ENCODE measurements around the gene FRMD4A. TPM values are rescaled to one million over a fixed set of nuclear protein-coding genes. Genes with fewer than 3 reads are reported as not detected.

FRMD4A gene
- total RNA-seq, 1 experiment from 2014 or later = 19.6 TPM

DNA sequence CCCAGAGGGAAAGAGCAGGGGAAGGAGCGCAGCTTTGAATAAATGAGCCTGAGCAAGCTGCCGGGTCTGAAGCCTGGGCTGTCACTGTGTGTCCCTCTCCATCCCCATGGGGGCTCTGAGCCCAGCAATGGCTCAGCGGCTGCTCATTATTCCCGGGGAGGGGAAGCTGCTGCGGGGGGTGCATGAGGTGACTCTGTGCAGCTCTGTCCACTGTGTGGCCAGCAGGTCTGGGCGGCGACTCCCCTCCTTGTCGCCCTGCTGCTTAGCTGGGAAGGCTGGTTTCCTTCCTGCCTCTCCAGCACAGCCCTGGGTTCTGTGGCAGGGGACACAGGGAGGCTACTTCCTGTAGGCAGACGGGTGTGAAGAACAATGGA lies 509.8 kb downstream of the FRMD4A start:
- Histone ChIP-seq H4K91ac (ENCODE audit: insufficient read length, low read depth, low read length) (no peak overlapping the region), H3K4me1 (ENCODE audit: insufficient read depth, low read length) (peaks cover 13% of the 10 kb centered on the region), H2BK15ac (ENCODE audit: low read depth, low read length) (no peak overlapping the region), H3K79me2 (ENCODE audit: insufficient read depth, low read length) (peaks cover 2% of the 10 kb centered on the region; the same call in 1 of the 2 replicates), H3K9me3 (ENCODE audit: control insufficient read depth, low read depth, low read length) (peaks cover 10% of the 10 kb centered on the region), H3K27ac (ENCODE audit: insufficient read length, low read depth, low read length) (no peak overlapping the region), H3K79me1 (ENCODE audit: insufficient read depth, low read depth, low read length, poor library complexity, severe bottlenecking) (no peaks in the 10 kb centered on the region), H3K23ac (ENCODE audit: insufficient read length, low read depth, low read length) (no peak overlapping the region), H2BK12ac (ENCODE audit: insufficient read length, low read depth, low read length) (no peak overlapping the region), H2BK120ac (ENCODE audit: low read depth, low read length, poor library complexity, severe bottlenecking) (no peak overlapping the region), H4K20me1 (ENCODE audit: control insufficient read depth, insufficient read depth, insufficient read length) (no peaks in the 10 kb centered on the region), H3K4me2 (ENCODE audit: insufficient read depth, insufficient read length, low read length) (no peak overlapping the region), H3K18ac (ENCODE audit: insufficient read length, low read depth, low read length) (no peak overlapping the region), H3K9ac (ENCODE audit: extremely low read depth, insufficient read length, low read length) (no peak overlapping the region), H3K23me2 (ENCODE audit: insufficient read length, low read depth, low read length, poor library complexity, severe bottlenecking) (no peaks in the 10 kb centered on the region), H2BK5ac (ENCODE audit: insufficient read length, low read length) (no peak overlapping the region), H2AFZ (ENCODE audit: low read length) (no peak overlapping the region), H3K14ac (ENCODE audit: insufficient read depth, low read length) (no peak overlapping the region), H3K27me3 (ENCODE audit: insufficient read depth, low read length) (no peaks in the 10 kb centered on the region), H3K4ac (ENCODE audit: low read depth, low read length) (no peak overlapping the region), H3K56ac (ENCODE audit: insufficient read length, low read depth, low read length) (no peak overlapping the region), H4K5ac (ENCODE audit: insufficient read length, low read depth, low read length) (no peak overlapping the region), H4K8ac (replicated peaks; ENCODE audit: insufficient read length, low read depth, low read length) (no peak overlapping the region), H2BK20ac (ENCODE audit: low read depth, low read length, poor library complexity, severe bottlenecking) (no peak overlapping the region), H2AK5ac (ENCODE audit: insufficient read length, low read length) (no peak overlapping the region), H3T11ph (ENCODE audit: low read length) (no peak overlapping the region)
- TF ChIP-seq, protein P1, sequence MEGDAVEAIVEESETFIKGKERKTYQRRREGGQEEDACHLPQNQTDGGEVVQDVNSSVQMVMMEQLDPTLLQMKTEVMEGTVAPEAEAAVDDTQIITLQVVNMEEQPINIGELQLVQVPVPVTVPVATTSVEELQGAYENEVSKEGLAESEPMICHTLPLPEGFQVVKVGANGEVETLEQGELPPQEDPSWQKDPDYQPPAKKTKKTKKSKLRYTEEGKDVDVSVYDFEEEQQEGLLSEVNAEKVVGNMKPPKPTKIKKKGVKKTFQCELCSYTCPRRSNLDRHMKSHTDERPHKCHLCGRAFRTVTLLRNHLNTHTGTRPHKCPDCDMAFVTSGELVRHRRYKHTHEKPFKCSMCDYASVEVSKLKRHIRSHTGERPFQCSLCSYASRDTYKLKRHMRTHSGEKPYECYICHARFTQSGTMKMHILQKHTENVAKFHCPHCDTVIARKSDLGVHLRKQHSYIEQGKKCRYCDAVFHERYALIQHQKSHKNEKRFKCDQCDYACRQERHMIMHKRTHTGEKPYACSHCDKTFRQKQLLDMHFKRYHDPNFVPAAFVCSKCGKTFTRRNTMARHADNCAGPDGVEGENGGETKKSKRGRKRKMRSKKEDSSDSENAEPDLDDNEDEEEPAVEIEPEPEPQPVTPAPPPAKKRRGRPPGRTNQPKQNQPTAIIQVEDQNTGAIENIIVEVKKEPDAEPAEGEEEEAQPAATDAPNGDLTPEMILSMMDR (conservative IDR thresholded peaks at IDR 0.05) = no peak
- DNase-seq = no peak
- Mint-ChIP-seq H3K27me3 (ENCODE audit: low read depth) (no peaks in the 10 kb centered on the region), H3K4me3 (0 out of 5 replicates have a peak overlapping the region, but pooled peaks of 1 of the 2 experiments have one; percentile 12), H3K36me3 (ENCODE audit: insufficient read depth in 1 of 3, low read depth in 3 of 3) (peaks cover 19 to 23% (median 20%) of the 10 kb centered on the region in 3 experiments), H3K27ac (peak overlapping the region in 2 of 3 experiments; percentile 9 to 56; a peak in 3 of 7 replicates), H3K4me1 (peaks cover 53 to 55% of the 10 kb centered on the region in 2 experiments), H3K9me3 (peaks cover 21 to 22% of the 10 kb centered on the region in 2 experiments)
- no CpG with 5 or more reads among the region's 9 CpGs for WGBS (ENCODE audit: extremely low coverage, insufficient read length, low lambda C conversion rate)

Measured in H9 (cell line).